Measurements from ENCODE around the gene CDK16. TPM values are rescaled to one million over a fixed set of nuclear protein-coding genes. Genes with fewer than 3 reads are reported as not detected.

CDK16 gene
- polyA plus RNA-seq, 1 donor from 2014 or later: 99.0 TPM

GRCh38 chrX:47223476-47224250, 5.2 kb downstream of the CDK16 start:
- Histone ChIP-seq H4K20me1 (ENCODE audit: insufficient read depth) (no peaks in the 10 kb centered on the region), H3K79me2 (replicated peaks; ENCODE audit: insufficient read depth, low read length) (peaks cover 30% of the 10 kb centered on the region), H3K9ac (ENCODE audit: low read length) (no peak overlapping the region), H3F3A (ENCODE audit: insufficient read depth, low read length, poor library complexity, severe bottlenecking) (no peaks in the 10 kb centered on the region), H3K4me2 (ENCODE audit: low read length) (no peak overlapping the region), H2AFZ (ENCODE audit: low read depth, low read length) (no peak overlapping the region), H3K36me3 (ENCODE audit: insufficient read depth, low read length) (no peaks in the 10 kb centered on the region), H3K27me3 (ENCODE audit: insufficient read depth, low read depth, low read length) (no peaks in the 10 kb centered on the region), H3K9me3 (ENCODE audit: low read length) (no peaks in the 10 kb centered on the region), H3K9me2 (ENCODE audit: insufficient read depth, low read length) (no peaks in the 10 kb centered on the region), H3K27ac (ENCODE audit: low read length) (no peak overlapping the region), H3K4me3 (ENCODE audit: low read length) (no peak overlapping the region)
- no peak for TF ChIP-seq EP300 (conservative IDR thresholded peaks at IDR 0.05; ENCODE audit: poor library complexity, severe bottlenecking)
- TF ChIP-seq MXI1 (conservative IDR thresholded peaks at IDR 0.05; ENCODE audit: poor library complexity, severe bottlenecking): no peak
- TF ChIP-seq SMC3 (conservative IDR thresholded peaks at IDR 0.05; ENCODE audit: poor library complexity): no peak
- TF ChIP-seq RAD21 (conservative IDR thresholded peaks at IDR 0.05): no peak
- no peak for TF ChIP-seq CTCF (IDR thresholded peaks at IDR 0.05; ENCODE audit: poor library complexity, severe bottlenecking)
- TF ChIP-seq, protein P1, sequence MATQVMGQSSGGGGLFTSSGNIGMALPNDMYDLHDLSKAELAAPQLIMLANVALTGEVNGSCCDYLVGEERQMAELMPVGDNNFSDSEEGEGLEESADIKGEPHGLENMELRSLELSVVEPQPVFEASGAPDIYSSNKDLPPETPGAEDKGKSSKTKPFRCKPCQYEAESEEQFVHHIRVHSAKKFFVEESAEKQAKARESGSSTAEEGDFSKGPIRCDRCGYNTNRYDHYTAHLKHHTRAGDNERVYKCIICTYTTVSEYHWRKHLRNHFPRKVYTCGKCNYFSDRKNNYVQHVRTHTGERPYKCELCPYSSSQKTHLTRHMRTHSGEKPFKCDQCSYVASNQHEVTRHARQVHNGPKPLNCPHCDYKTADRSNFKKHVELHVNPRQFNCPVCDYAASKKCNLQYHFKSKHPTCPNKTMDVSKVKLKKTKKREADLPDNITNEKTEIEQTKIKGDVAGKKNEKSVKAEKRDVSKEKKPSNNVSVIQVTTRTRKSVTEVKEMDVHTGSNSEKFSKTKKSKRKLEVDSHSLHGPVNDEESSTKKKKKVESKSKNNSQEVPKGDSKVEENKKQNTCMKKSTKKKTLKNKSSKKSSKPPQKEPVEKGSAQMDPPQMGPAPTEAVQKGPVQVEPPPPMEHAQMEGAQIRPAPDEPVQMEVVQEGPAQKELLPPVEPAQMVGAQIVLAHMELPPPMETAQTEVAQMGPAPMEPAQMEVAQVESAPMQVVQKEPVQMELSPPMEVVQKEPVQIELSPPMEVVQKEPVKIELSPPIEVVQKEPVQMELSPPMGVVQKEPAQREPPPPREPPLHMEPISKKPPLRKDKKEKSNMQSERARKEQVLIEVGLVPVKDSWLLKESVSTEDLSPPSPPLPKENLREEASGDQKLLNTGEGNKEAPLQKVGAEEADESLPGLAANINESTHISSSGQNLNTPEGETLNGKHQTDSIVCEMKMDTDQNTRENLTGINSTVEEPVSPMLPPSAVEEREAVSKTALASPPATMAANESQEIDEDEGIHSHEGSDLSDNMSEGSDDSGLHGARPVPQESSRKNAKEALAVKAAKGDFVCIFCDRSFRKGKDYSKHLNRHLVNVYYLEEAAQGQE (IDR thresholded peaks at IDR 0.05; ENCODE audit: borderline replicate concordance): no peak
- TF ChIP-seq EZH2 (IDR thresholded peaks at IDR 0.05; ENCODE audit: borderline replicate concordance, insufficient read depth, low read length, poor library complexity, severe bottlenecking): no peak
- TF ChIP-seq TAF1 (IDR thresholded peaks at IDR 0.05; ENCODE audit: low read depth): no peak
- no peak for TF ChIP-seq POLR2AphosphoS5 (IDR thresholded peaks at IDR 0.05)

- Histone ChIP-seq H3K9ac (ENCODE audit: low read length) (no peak overlapping the region), H3K27ac (ENCODE audit: low read length) (no peak overlapping the region), H3K4me3 (ENCODE audit: low read length) (no peak overlapping the region), H4K20me1 (ENCODE audit: insufficient read depth) (no peaks in the 10 kb centered on the region), H3K36me3 (ENCODE audit: insufficient read depth, low read length) (no peaks in the 10 kb centered on the region), H3K9me3 (ENCODE audit: low read length) (no peaks in the 10 kb centered on the region), H3K79me2 (replicated peaks; ENCODE audit: insufficient read depth, low read length) (peaks cover 27% of the 10 kb centered on the region), H3F3A (ENCODE audit: insufficient read depth, low read length, poor library complexity, severe bottlenecking) (no peaks in the 10 kb centered on the region), H3K9me2 (ENCODE audit: insufficient read depth, low read length) (no peaks in the 10 kb centered on the region), H3K27me3 (ENCODE audit: insufficient read depth, low read depth, low read length) (no peaks in the 10 kb centered on the region), H2AFZ (ENCODE audit: low read depth, low read length) (no peak overlapping the region), H3K4me2 (ENCODE audit: low read length) (no peak overlapping the region)
- TF ChIP-seq RAD21 (conservative IDR thresholded peaks at IDR 0.05) (no peak), MXI1 (conservative IDR thresholded peaks at IDR 0.05; ENCODE audit: poor library complexity, severe bottlenecking) (no peak), POLR2AphosphoS5 (IDR thresholded peaks at IDR 0.05) (no peak), EZH2 (IDR thresholded peaks at IDR 0.05; ENCODE audit: borderline replicate concordance, insufficient read depth, low read length, poor library complexity, severe bottlenecking) (no peak), TAF1 (IDR thresholded peaks at IDR 0.05; ENCODE audit: low read depth) (no peak), EP300 (conservative IDR thresholded peaks at IDR 0.05; ENCODE audit: poor library complexity, severe bottlenecking) (no peak), SMC3 (conservative IDR thresholded peaks at IDR 0.05; ENCODE audit: poor library complexity) (no peak), CTCF (IDR thresholded peaks at IDR 0.05; ENCODE audit: poor library complexity, severe bottlenecking) (no peak)
- TF ChIP-seq, protein P1 (IDR thresholded peaks at IDR 0.05; ENCODE audit: borderline replicate concordance): no peak
Observed at GRCh38 chrX:47224266-47224895, 5.9 kb downstream of the CDK16 start.

Data from neural cell (in vitro differentiated cells).